Transverse colon (tissue), 4 donors: ENCODE measurements around the gene EDNRB.

Experiments used
- POLR2A ChIP-seq: fragments of 450-650 bp; IDR thresholded peaks from one replicate; pipeline ENCODE4 v1.6.1; 2016; ENCODE audit warnings: antibody characterized with exemption, mild to moderate bottlenecking, moderate library complexity
- POLR2AphosphoS5 ChIP-seq, 3 donors: sonication (generic); formaldehyde crosslinking; IDR thresholded peaks; one replicate each; pipeline ENCODE4 v1.6.1; 2016; ENCODE audit warnings: antibody characterized with exemption in 3 of 3
- TF ChIP-seq, protein P1 (sequence below), 5 experiments: fragments of 200-600 bp in 3 of 5; fragments of 450-650 bp in 2 of 5; sonication (generic) in 3 of 5; IDR thresholded peaks; 1 replicate in 2 of 5; 2 replicates in 3 of 5; pipeline ENCODE4 v1.5.1; 2016 to 2017; ENCODE audit warnings: antibody characterized with exemption in 5 of 5, inconsistent platforms in 3 of 5, mild to moderate bottlenecking in 2 of 5, moderate library complexity in 1 of 5

DNA sequence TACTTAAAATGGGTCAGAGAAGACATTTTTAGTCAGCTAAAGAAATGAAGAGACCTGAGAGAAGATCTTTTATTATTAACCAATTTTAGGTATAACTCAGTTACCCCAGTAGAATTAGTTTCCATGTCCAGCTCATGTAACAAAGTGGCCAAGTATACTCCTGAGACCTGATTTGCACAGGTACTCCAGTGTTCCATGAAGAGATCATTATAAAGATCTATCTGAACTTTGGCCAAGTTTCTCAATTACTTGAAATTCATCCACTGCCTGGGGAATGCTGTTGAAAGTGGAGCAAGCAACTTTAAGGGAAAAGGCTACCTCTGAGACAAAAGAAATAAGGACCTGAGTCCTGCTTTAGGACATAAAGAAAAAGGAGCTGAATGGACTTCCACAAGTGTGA is 47.0 kb downstream of the EDNRB start:
- no peak for TF ChIP-seq POLR2A
- TF ChIP-seq POLR2AphosphoS5 (IDR thresholded peaks at IDR 0.05), result no peak
- TF ChIP-seq, protein P1, sequence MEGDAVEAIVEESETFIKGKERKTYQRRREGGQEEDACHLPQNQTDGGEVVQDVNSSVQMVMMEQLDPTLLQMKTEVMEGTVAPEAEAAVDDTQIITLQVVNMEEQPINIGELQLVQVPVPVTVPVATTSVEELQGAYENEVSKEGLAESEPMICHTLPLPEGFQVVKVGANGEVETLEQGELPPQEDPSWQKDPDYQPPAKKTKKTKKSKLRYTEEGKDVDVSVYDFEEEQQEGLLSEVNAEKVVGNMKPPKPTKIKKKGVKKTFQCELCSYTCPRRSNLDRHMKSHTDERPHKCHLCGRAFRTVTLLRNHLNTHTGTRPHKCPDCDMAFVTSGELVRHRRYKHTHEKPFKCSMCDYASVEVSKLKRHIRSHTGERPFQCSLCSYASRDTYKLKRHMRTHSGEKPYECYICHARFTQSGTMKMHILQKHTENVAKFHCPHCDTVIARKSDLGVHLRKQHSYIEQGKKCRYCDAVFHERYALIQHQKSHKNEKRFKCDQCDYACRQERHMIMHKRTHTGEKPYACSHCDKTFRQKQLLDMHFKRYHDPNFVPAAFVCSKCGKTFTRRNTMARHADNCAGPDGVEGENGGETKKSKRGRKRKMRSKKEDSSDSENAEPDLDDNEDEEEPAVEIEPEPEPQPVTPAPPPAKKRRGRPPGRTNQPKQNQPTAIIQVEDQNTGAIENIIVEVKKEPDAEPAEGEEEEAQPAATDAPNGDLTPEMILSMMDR (IDR thresholded peaks at IDR 0.05), result no peak
